HFF-Myc (cell line): ENCODE measurements around the gene RNASEH2B.

Experiments
- DNase-seq: peaks from one replicate; pipeline ENCODE4 v3.0.0-alpha.2; 2011; ENCODE audit warnings: low read depth; ENCODE audit errors: extremely low read depth
- H3K4me3 ChIP-seq: replicated peaks from 2 replicates; pipeline ENCODE4 v1.5.1; 2011; ENCODE audit warnings: low read depth, mild to moderate bottlenecking, control low read depth, low read length
- TF ChIP-seq, protein P1 (sequence below): IDR thresholded peaks from 2 replicates; pipeline ENCODE4 v1.5.1; 2012; ENCODE audit warnings: mild to moderate bottlenecking, low read depth, low read length, control low read depth; ENCODE audit errors: missing control alignments

RNASEH2B gene

DNA sequence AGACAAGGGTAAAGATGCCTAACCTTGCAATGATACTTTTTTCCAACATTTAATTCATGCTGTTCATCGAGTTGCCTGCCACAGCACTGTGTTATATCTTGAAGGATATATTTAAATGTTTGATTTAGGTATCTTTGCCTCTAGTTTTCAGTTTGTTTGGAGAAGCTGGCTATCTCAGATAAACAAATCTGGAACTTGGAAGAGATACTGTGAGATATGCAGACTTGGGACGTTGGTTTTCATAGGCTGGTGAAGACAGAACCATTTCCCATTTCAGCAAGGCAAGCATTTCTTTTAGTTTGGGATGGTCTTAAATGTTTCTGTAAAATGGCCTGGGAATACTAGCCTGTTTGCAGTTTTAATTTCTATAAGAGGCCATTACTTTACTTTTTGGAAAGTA lies 3.3 kb downstream of the RNASEH2B start:
- TF ChIP-seq, protein P1, sequence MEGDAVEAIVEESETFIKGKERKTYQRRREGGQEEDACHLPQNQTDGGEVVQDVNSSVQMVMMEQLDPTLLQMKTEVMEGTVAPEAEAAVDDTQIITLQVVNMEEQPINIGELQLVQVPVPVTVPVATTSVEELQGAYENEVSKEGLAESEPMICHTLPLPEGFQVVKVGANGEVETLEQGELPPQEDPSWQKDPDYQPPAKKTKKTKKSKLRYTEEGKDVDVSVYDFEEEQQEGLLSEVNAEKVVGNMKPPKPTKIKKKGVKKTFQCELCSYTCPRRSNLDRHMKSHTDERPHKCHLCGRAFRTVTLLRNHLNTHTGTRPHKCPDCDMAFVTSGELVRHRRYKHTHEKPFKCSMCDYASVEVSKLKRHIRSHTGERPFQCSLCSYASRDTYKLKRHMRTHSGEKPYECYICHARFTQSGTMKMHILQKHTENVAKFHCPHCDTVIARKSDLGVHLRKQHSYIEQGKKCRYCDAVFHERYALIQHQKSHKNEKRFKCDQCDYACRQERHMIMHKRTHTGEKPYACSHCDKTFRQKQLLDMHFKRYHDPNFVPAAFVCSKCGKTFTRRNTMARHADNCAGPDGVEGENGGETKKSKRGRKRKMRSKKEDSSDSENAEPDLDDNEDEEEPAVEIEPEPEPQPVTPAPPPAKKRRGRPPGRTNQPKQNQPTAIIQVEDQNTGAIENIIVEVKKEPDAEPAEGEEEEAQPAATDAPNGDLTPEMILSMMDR: no peak
- no peak for DNase-seq
- H3K4me3 ChIP-seq: no peak overlapping the region

DNA sequence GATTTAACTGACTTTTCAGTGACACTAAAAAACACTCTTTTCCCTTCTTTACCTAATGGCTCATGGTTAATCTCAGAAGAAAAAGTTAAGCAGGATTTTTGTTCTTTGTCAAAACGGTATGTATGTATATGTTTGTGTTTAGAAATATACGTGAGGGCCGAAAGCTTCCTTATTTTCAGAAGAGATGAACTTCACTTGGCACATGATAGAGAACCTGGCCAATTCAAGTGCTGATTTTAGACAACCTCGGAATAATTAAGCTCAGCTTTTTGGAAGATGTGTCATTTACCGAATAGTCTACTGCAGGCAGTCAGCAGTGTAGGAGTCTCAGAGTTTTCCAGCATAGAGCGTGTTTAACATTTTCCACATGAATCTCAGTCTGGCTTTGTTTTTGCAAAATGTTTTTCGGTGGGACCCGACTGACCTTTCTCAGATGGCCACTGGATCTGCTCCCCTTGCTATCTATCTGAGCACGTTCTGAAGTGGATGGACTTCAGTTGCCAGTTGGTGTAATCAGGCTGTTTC lies 4.6 kb downstream of the RNASEH2B start:
- TF ChIP-seq, protein P1: no peak
- no peak overlapping the region for H3K4me3 ChIP-seq
- no peak for DNase-seq

DNA sequence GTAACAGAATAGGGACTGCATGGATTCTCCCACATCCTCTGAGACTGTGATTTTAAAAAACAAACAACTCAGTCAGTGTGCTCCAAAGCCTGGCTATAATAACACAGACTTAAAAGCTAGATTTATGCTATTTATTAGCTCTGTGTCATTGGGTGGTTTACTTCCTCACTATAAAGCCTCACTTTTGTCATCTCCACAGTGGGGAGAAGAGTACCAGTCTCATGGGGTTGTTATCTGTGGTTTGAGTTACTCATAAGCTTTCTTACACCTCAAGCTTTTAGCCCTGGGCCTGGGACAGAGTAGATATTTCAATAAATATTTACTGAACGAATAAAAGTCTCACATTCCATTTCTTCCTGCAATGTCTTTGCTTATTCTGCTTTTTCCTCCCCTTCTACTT lies 5.3 kb downstream of the RNASEH2B start:
- TF ChIP-seq, protein P1: no peak
- no peak for DNase-seq
- no peak overlapping the region for H3K4me3 ChIP-seq

DNA sequence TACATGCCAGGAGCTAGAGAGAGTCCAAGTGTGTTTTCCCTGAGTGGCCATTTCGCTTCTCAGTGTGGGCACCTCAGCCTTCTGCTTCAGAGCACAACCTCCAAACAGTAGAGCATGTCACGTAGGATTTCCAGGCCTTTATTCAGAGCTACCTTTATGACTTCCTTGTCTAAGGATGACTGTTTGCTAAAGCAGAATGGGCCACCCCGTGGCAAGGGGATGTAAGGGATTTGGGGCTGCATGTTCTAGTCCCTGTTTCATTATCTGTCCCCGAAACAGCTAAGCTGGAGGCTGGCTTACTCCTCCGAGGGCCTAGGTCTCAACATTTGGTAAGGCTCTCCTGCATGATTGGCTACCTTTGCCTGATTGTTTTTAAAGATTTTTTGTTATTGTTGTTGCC lies 6.0 kb downstream of the RNASEH2B start:
- DNase-seq: no peak
- TF ChIP-seq, protein P1: no peak
- no peak overlapping the region for H3K4me3 ChIP-seq

DNA sequence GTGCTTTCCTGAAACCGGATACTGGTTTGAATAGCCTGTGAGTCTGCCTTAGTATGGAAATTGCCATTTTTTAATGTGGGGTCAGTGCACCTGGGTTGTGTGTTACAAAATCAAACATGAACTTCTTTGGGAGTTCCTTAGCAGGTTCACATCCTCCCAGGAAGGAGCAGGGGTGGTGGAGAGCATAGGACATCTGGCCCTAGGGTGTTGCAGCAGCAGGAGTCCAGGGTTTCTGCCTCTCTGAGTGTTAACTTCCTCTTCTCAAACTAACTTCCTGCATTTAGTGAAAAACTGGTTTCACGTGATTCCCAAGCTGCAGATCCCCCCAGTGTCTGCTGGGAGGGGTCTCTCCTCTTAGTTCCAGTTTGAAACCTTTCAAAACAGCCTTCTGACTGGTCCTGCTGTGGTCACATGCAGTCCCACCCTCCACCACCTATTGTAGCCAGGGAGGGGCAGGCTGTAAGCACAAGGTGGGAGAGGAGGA lies 7.2 kb downstream of the RNASEH2B start:
- TF ChIP-seq, protein P1: no peak
- H3K4me3 ChIP-seq: no peak overlapping the region
- DNase-seq: no peak

DNA sequence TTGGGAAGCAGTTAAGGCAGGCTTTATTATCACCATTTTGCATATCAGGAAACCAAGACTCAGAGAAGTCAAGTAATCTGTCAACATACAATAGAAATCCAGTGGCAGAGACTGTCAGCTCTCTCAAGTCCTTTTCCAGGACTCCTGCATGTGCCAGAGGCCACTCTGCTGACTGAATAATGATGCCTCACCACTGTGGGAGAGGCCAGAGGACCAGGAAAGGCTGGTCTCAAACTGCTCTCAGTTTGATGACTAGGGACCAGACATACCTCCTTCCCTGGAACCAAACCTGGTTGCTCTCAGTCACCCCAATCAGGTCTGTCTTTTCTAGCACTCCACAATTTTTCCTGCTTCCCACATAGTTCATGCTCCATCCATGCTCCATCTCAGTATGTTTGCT lies 8.0 kb downstream of the RNASEH2B start:
- no peak for DNase-seq
- no peak overlapping the region for H3K4me3 ChIP-seq
- TF ChIP-seq, protein P1: no peak

DNA sequence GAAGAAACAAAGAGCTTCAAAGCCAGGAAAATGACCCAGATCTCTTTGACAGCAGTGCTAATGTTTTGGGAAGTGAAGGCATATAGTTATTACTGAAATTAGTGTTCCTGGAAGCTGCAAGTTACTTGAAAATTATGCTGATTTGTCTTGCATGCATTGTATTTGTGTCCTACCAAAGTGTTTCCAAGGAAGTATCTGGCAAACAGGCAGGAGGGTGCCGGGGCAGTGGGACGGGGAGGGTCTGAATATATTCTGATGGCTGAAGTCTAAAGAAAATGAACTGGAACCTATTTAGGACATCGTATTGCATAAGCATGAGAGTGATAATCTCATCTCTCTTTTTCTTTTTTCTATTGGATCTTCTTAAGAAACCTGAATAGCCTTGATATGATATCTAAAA lies 9.0 kb downstream of the RNASEH2B start:
- H3K4me3 ChIP-seq: no peak overlapping the region
- TF ChIP-seq, protein P1: no peak
- no peak for DNase-seq
